HepG2 (cell line): ENCODE results near the gene ACP1. TPM values are rescaled to one million over a fixed set of nuclear protein-coding genes. Genes with fewer than 3 reads are reported as not detected.

Experiments
- FOXK1 ChIP-seq: sonication (generic); formaldehyde crosslinking; IDR thresholded peaks from 2 replicates; pipeline ENCODE4 v1.4.0; 2020; ENCODE audit warnings: low read depth, missing genetic modification reagents, borderline replicate concordance
- HES4 ChIP-seq: sonication (generic); formaldehyde crosslinking; IDR thresholded peaks from 2 replicates; pipeline ENCODE4 v1.9.0; 2021; ENCODE audit warnings: mild to moderate bottlenecking, missing genetic modification reagents, borderline replicate concordance
- HOXA9 ChIP-seq: sonication (generic); formaldehyde crosslinking; IDR thresholded peaks from 2 replicates; pipeline ENCODE4 v1.8.1; 2022; ENCODE audit warnings: missing genetic modification reagents, mild to moderate bottlenecking, moderate library complexity, borderline replicate concordance
- ISX ChIP-seq: sonication (generic); formaldehyde crosslinking; conservative IDR thresholded peaks from 2 replicates; pipeline ENCODE4 v1.5.0; 2020; ENCODE audit warnings: missing genetic modification reagents
- PCBP2 ChIP-seq: fragments of 200-400 bp; formaldehyde crosslinking; optimal IDR thresholded peaks from 2 replicates; pipeline ENCODE3; 2018; ENCODE audit warnings: low read length, low read depth; ENCODE audit not compliant: poor library complexity, severe bottlenecking
- RARG ChIP-seq: sonication (generic); formaldehyde crosslinking; IDR thresholded peaks from 2 replicates; pipeline ENCODE4 v1.4.0; 2020; ENCODE audit warnings: low read depth, mild to moderate bottlenecking, missing genetic modification reagents
- RBAK ChIP-seq: sonication (generic); formaldehyde crosslinking; IDR thresholded peaks from 2 replicates; pipeline ENCODE4 v1.5.1; 2020; ENCODE audit warnings: mild to moderate bottlenecking, missing genetic modification reagents
- SP4 ChIP-seq: sonication (generic); formaldehyde crosslinking; IDR thresholded peaks from 2 replicates; pipeline ENCODE4 v1.8.1; 2023; ENCODE audit warnings: mild to moderate bottlenecking, missing genetic modification reagents
- TBX2 ChIP-seq: sonication (generic); formaldehyde crosslinking; IDR thresholded peaks from 2 replicates; pipeline ENCODE4 v1.5.0; 2020; ENCODE audit warnings: missing genetic modification reagents, mild to moderate bottlenecking, borderline replicate concordance
- ZNF460 ChIP-seq: sonication (generic); formaldehyde crosslinking; IDR thresholded peaks from 2 replicates; pipeline ENCODE4 v1.5.1; 2020; ENCODE audit warnings: missing genetic modification reagents, mild to moderate bottlenecking, borderline replicate concordance
- ZNF512 ChIP-seq: sonication (generic); formaldehyde crosslinking; IDR thresholded peaks from 2 replicates; pipeline ENCODE4 v1.4.0; 2020; ENCODE audit warnings: mild to moderate bottlenecking, missing genetic modification reagents
- ZNF572 ChIP-seq: sonication (generic); formaldehyde crosslinking; IDR thresholded peaks from 2 replicates; pipeline ENCODE4 v1.5.1; 2020; ENCODE audit warnings: mild to moderate bottlenecking, missing genetic modification reagents
- ZNF770 ChIP-seq: sonication (generic); formaldehyde crosslinking; IDR thresholded peaks from 2 replicates; pipeline ENCODE4 v1.5.0; 2020; ENCODE audit warnings: mild to moderate bottlenecking, missing genetic modification reagents
- ZNF782 ChIP-seq: sonication (generic); formaldehyde crosslinking; IDR thresholded peaks from 2 replicates; pipeline ENCODE4 v1.4.0; 2020; ENCODE audit warnings: missing genetic modification reagents, mild to moderate bottlenecking, borderline replicate concordance
- polyA plus RNA-seq, 8 experiments: library from polyadenylated mRNA; depleted of rRNA in 3 of 8; stranded (reverse) in 7 of 8; unstranded in 1 of 8; fragments of >200 nt; fragmentation: Illumina TruSeq in 4 of 8; extraction: Trizol in 4 of 8; gene quantifications; 2 replicates each; pipeline versions ENCODE4 v1.2.1 to v1.2.3, GENCODE V29; 2011 to 2016; ENCODE audit warnings: low read depth in 4 of 8, missing spikeins in 1 of 8, mixed read lengths in 1 of 8; ENCODE audit not compliant: insufficient read depth in 1 of 8
- total RNA-seq, 5 experiments: library from RNA; depleted of rRNA; stranded (reverse); fragments of >200 nt; fragmentation: Illumina TruSeq; extraction: Trizol; gene quantifications; 2 replicates each; pipeline ENCODE4 v1.2.3, GENCODE V29; 2016; ENCODE audit warnings: low read depth in 1 of 5
- TF ChIP-seq, protein P1 (sequence below): sonication (generic); formaldehyde crosslinking; IDR thresholded peaks from 2 replicates; pipeline ENCODE4 v1.4.0; 2020; ENCODE audit warnings: missing genetic modification reagents, borderline replicate concordance
- TF ChIP-seq, protein P2 (sequence below): sonication (generic); formaldehyde crosslinking; IDR thresholded peaks from 2 replicates; pipeline ENCODE4 v1.5.1; 2020; ENCODE audit warnings: missing genetic modification reagents, mild to moderate bottlenecking, borderline replicate concordance

The ACP1 gene
- total and polyA plus RNA-seq, 2 of the 13 experiments (the other 11 are each of a cell fraction or from before 2014, with no cell fraction given), result 246 to 348 TPM

DNA sequence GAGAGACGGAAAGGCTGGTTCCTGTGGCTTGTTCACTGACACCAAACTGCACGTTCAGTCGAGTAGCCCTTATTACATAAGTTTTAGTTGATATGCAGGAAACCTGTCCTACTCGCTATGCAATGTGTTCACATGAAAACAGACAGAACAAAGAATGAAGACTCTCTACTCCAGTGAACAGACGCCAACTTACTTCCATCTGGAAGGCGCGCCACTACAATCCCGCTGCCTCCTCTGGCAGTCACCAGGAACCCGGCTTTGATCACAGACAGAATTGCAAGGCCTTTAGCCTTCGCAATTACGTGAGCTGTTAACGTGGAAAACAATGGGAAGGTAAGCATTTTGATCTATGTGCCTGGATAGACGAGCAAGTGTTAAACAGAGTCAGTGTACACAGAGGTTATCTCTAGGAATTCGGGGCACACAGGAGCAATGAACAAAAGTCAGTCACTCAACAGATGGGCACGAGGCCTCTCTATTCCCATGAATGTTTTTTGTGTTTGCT is 15.2 kb upstream of the ACP1 start (continued):
- TF ChIP-seq, protein P1, sequence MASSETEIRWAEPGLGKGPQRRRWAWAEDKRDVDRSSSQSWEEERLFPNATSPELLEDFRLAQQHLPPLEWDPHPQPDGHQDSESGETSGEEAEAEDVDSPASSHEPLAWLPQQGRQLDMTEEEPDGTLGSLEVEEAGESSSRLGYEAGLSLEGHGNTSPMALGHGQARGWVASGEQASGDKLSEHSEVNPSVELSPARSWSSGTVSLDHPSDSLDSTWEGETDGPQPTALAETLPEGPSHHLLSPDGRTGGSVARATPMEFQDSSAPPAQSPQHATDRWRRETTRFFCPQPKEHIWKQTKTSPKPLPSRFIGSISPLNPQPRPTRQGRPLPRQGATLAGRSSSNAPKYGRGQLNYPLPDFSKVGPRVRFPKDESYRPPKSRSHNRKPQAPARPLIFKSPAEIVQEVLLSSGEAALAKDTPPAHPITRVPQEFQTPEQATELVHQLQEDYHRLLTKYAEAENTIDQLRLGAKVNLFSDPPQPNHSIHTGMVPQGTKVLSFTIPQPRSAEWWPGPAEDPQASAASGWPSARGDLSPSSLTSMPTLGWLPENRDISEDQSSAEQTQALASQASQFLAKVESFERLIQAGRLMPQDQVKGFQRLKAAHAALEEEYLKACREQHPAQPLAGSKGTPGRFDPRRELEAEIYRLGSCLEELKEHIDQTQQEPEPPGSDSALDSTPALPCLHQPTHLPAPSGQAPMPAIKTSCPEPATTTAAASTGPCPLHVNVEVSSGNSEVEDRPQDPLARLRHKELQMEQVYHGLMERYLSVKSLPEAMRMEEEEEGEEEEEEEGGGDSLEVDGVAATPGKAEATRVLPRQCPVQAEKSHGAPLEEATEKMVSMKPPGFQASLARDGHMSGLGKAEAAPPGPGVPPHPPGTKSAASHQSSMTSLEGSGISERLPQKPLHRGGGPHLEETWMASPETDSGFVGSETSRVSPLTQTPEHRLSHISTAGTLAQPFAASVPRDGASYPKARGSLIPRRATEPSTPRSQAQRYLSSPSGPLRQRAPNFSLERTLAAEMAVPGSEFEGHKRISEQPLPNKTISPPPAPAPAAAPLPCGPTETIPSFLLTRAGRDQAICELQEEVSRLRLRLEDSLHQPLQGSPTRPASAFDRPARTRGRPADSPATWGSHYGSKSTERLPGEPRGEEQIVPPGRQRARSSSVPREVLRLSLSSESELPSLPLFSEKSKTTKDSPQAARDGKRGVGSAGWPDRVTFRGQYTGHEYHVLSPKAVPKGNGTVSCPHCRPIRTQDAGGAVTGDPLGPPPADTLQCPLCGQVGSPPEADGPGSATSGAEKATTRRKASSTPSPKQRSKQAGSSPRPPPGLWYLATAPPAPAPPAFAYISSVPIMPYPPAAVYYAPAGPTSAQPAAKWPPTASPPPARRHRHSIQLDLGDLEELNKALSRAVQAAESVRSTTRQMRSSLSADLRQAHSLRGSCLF, result 0 out of 2 replicates have a peak, but pooled peaks have one; percentile 26
- TF ChIP-seq, protein P2, sequence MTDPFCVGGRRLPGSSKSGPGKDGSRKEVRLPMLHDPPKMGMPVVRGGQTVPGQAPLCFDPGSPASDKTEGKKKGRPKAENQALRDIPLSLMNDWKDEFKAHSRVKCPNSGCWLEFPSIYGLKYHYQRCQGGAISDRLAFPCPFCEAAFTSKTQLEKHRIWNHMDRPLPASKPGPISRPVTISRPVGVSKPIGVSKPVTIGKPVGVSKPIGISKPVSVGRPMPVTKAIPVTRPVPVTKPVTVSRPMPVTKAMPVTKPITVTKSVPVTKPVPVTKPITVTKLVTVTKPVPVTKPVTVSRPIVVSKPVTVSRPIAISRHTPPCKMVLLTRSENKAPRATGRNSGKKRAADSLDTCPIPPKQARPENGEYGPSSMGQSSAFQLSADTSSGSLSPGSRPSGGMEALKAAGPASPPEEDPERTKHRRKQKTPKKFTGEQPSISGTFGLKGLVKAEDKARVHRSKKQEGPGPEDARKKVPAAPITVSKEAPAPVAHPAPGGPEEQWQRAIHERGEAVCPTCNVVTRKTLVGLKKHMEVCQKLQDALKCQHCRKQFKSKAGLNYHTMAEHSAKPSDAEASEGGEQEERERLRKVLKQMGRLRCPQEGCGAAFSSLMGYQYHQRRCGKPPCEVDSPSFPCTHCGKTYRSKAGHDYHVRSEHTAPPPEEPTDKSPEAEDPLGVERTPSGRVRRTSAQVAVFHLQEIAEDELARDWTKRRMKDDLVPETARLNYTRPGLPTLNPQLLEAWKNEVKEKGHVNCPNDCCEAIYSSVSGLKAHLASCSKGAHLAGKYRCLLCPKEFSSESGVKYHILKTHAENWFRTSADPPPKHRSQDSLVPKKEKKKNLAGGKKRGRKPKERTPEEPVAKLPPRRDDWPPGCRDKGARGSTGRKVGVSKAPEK (CRISPR knock-in tag), result peak; percentile 95; the same call in 1 of the 2 replicates
- TF ChIP-seq ISX (0 out of 2 replicates have a peak, but pooled peaks have one; percentile 44), TBX2 (CRISPR knock-in tag) (peak; percentile 100), RARG (no peak), ZNF572 (CRISPR knock-in tag) (no peak), ZNF460 (no peak), FOXK1 (CRISPR knock-in tag) (peak; percentile 92), ZNF782 (CRISPR knock-in tag) (no peak; the same call in 1 of the 2 replicates), ZNF512 (CRISPR knock-in tag) (no peak), SP4 (CRISPR knock-in tag) (no peak), RBAK (CRISPR knock-in tag) (no peak), HOXA9 (no peak), ZNF770 (CRISPR knock-in tag) (peak; percentile 8; the same call in 1 of the 2 replicates), HES4 (no peak), PCBP2 (no peak)
